ENCODE data around the gene NRIP1.
"Not testable (repeated sequence)": the region's sequence is repeated elsewhere in the genome, so short reads cannot be mapped to it uniquely, and the experiment has no call there.

Gene NRIP1

DNA sequence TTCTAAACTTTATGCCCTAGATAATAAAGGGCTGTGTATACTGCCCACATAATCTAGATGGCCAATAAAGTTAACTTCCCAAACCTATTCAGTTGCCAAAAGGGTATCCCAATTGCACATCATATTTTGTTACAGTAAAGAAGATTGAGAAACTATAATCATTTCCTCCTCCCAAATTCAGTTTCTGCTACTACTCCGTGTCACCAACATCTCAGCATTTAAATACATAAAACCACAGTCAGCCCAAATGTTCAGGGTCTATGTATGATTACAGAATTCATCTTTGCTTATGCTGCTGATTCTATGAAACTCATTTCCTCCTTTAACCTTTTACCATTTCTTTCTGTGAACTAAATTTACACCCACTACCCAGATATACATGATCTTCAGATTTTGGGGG is 28.6 kb downstream of the NRIP1 start:
- no peak for DNase-seq

- DNase-seq, result no peak
Observed at GRCh38 chr21:15034126-15034853, 30.5 kb downstream of the NRIP1 start.

DNA sequence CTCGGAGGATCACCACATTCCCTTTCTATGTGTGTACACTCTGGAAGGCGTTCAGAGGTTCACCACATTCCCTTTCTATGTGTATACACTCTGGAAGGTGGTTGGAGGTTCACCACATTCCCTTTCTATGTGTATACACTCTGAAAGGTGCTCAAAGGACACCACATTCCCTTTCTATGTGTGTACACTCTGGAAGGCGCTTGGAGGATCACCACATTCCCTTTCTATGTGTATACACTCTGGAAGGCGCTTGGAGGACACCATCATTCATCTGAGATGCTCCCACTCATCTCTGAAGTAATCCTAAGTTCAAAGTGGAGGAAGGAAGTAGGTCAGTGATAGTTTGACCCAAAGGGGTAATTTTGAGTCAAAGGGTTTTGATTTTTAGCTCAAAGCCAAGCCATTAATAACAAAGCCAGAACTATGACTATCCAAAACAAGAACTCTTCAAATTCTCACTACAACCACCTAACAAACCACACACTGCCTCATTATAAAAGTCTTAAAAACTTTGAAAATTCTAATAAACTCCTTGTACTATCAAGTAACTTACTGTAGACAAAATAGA is 32.9 kb downstream of the NRIP1 start:
- DNase-seq, result no peak

- DNase-seq, result not testable (repeated sequence)
Observed at GRCh38 chr21:15031362-15031761, 33.4 kb downstream of the NRIP1 start.

DNA sequence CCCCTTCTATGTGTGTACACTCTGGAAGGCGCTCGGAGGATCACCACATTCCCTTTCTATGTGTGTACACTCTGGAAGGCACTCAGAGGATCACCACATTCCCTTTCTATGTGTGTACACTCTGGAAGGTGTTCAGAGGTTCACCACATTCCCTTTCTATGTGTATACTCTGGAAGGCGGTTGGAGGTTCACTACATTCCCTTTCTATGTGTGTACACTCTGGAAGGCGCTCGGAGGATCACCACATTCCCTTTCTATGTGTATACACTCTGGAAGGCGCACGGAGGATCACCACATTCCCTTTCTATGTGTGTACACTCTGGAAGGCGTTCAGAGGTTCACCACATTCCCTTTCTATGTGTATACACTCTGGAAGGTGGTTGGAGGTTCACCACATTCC is 33.9 kb downstream of the NRIP1 start:
- not testable (repeated sequence) for DNase-seq

GRCh38 chr21:15029077-15029476 is 35.7 kb downstream of the NRIP1 start:
- no peak for DNase-seq

DNA sequence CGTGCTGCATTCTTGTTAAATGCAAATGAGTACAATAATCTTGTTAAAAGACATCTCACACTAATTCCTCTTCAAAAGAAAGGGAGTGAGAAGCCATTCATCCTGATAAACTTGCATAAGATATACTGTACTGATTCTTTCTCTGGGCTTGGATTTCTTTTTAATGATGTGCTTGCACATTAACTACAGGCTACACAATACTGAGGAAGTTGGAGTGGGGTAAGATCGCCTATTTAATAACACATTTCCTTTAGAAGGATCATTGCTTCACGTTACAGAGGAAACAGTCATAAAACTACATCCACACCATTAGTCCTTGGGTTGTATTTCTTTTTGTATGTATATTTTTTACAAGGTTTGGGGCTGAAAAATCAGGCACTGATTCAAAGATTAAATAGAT is 36.6 kb downstream of the NRIP1 start:
- DNase-seq, result no peak

DNA sequence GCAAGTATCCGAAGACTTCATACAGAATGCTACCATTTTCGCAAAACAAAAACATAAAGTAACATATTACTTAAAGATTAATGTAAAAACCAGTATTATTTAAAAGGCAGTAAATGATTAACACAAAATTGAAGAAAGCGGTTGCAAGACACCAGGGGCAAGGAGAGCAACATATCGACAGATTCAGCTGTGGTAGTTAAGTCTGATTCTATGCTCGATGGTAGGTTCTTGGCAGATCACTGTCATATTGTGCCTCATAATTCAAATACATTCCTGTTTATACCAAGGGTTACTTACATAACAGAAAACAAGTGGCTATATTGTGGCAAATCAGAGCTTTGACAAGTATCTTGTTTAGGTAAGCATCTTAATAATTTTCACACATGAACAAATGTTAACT is 37.7 kb downstream of the NRIP1 start:
- DNase-seq, result no peak

DNA sequence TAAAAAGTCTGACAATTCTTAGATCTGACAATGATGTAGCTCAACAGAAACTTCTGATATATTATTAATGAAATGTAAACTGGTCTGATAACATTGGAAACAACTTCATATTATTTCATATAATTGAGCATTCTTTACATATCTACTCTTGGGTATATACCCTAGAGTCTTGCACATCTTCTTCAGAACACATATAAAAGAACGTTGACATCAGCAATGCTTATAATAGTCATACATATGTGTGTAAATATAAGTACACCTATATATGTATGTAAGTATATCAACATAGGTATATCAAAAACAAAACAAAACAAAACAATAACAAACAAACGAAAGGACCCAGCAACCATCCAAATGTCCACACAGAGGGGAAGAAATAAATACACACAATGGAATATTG is 38.4 kb downstream of the NRIP1 start:
- DNase-seq, result no peak

- no peak for DNase-seq
Observed at GRCh38 chr21:15023776-15024175, 41.0 kb downstream of the NRIP1 start.

DNA sequence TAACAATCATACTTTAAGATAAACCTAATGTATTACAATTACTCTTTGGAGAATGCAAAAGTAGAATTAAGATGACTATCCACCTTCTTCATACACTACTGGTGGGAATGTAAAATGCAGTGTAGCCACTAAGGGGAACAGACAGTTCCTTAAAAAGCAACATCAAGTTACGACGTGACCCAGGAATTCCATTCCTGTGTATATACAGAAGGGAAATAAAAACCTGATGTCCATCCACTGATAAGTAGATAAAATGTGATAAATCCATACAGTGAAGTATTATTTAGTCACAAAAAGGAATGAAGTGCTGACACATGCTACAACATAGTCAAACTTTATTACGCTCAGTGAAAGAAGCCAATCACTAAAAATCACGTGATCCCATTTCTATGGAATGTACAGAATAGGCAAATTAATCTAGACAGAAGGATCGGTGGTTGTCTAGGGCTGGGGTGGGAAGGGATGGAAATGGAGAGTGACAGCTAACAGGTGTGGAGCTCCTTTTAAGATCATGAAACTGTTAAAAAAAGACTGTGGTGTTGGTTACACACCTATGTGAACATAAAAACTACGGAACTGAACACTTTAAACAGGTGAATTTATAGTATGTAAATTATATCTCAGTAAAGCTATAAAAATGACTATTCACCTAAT is 42.1 kb downstream of the NRIP1 start:
- DNase-seq, result no peak

DNA sequence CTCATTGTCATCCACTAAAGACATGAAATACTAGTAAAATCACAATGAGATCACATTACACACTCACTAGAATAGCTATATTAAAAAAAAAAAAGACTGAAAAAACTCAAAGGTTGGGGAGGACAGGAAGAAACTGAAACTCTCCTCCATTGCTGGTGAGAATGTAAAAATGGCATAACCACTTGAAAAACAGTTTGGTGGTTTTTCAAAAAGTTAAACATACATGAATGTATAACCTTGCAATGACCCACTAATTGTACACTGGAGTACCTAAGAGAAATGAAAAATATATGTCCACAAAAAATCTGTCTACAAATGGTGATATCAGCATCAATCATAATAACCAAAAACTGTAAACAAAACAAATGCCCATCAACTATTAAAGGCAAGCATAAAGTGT is 44.0 kb downstream of the NRIP1 start:
- no peak for DNase-seq

DNA sequence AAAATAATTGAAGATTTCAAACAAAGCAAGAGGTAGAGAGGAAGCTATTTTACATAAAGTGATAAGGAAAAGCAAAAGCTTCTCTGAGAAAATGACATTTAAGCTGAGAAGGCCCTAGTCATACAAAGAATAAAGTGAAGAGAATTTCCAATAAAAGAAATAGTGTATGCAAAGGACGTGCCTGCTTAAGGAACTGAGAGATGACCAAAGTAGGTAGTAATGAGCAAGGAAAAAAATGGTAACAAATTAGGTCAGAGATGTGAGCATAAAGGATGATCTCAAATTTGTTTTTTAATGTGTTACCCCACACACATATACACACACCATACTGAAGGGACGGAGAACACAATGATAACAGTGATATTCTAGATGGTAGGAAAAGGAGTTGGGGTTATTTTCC is 46.4 kb downstream of the NRIP1 start:
- no peak for DNase-seq

DNA sequence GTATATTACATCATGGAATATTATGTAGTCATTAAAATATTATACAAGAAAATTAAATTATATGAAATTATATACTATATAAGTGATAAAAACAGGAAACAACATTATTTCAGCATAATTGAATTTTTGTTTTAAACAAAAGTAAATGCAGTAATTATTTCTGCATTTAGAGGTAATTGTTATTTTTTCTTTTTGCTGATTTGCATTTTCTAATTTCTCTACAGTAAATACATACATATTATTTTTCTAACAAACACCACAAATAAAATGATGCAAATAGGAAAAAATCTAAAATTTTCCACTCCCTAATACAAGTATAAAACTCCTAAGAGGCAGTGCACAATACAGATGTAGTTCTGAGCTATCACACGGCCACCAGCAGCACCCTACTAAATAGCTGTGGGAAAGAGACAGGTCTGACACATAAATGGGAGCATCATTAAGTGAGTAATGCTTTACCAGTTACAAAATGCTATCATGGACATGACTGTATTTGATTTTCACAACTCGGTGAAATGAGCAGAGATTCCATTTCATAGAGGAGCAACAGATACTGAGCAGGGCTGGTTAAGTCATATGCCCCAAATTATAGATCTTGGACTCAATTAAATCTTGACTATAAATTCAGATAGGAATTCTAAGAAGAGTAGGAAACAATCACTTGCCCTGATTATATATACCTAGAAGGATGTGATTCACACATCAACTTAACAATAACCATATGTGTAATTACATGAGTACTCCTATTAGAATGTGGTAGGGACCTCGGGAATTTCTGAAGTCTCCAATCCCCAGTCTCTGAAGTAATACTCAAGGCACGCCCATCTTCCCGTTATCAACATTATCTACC is 49.0 kb downstream of the NRIP1 start:
- no peak for DNase-seq

DNA sequence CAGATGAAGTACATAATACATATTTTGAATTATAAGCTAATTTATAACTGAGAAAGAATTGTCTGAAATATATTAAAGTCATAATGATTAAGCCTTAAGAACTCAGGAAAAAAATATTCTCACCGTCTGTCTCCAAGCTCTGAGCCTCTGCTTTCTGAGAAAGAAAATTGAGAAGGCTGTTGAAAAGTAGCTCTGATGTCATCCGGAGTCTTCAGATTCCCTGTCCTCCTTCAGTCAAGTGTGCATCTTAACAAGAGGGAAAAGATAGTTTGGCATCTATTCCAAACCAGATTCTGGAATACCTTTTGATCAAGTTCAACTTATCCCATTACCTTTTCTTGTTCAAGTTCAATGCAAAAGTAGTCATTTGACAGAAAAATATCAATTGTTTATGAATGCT is 50.6 kb downstream of the NRIP1 start:
- no peak for DNase-seq

DNA sequence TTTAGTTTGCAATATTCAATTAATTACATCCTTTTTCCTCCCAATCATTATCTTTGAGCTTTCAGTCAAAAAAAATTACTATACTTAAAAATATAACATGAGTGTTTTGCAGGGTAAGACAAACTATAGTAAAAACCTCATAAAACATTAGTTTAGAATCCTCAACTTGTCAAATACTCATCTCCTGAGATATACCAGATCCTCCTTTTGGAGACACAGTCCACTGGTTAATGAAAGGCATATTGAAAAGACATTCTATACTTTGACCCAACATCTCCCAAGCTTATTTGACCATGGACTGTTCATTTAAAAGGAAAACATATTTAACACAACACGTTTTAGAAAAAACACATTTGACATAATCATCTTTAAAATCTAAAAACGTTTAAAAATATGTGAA is 52.8 kb downstream of the NRIP1 start:
- no peak for DNase-seq

DNA sequence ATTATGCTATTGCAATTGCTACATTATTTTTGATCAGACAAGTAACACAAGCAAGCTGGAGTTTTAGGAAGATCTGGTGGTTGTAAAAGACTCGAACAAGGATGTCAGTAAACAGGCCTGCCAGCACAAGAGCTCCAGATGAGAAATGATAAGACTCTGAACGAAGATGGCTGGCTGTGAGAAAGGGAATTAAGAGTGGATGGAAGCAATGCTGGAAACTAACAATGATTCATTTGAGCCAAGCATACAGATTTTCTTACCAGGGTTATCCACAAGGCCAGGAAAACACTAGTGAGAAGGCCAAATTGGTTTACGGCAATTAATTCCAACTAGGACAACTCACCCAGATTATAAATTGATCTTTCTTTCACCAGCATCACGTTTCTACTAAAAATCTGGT is 54.2 kb downstream of the NRIP1 start:
- no peak for DNase-seq

DNA sequence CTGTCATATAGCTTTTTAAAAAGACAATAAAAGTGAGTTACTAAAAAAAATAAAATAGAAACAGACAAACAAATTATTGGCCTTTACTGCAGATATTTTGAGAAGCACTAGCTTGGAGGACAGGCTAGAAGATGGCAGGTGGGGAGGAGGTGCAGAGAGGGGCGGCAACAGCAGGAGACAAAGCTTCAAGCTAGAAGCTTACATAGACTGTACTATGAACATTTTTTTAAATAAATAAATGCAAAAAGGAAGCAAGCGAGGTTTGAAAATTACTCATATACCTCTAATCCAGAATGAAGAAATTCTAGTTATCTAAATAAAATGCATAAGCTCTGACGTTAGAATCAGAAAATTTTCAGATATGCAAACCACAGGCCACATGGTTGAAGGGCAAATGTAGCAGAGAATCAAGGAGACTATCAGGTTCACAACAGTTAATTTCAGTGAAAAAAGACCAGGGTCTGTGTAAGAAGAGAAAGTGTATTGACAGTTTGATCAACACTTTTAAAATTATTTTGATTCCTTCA is 54.9 kb downstream of the NRIP1 start:
- DNase-seq, result no peak

GRCh38 chr21:15007716-15008296 is 57.0 kb downstream of the NRIP1 start:
- DNase-seq, result no peak

DNA sequence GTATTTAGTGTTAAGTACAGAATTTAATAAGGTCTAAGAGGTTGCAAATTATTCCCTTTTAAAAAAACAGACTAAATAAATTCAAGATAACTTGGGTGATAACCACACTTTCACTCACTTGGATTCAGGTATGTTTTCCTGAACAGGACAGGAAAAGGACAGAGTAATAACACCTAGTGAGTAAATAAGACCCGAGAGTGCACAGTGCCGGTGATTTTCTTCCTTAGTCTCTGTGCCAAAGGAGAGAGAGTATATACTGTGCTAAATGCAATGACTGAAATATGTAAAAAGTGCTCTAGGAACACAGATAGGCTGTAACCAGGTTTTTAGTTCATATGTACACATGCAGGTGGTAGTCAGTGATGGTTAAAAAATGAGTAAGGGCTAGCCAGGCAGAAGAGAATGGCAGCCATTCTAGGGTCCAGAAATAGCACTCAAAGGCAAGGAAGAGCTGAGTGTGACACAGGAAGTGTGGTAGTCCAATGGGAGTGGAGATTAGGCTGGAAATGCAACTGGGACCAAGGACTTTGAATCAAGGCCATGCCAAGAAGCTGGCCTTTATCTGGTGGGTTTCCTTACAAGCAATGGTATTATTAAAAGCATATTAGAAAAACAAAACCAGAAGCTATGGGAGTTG is 58.1 kb downstream of the NRIP1 start:
- no peak for DNase-seq

GRCh38 chr21:15005391-15005790 is 59.4 kb downstream of the NRIP1 start:
- peak; percentile 21 for DNase-seq

- no peak for DNase-seq
Observed at GRCh38 chr21:15004721-15005370, 60.0 kb downstream of the NRIP1 start.

Measured in activated T-cell treated with anti-CD3 and anti-CD28 coated beads, Interleukin-2, amount 50 U/mL, for 1 hour (primary cell).